NB4 (cell line): Measurements from ENCODE around the gene SPECC1L.

Source experiments
- POLR2A ChIP-seq: IDR thresholded peaks from 2 replicates; pipeline ENCODE4 v1.6.1; 2011; ENCODE audit warnings: mild to moderate bottlenecking; ENCODE audit not compliant: insufficient read length; ENCODE audit errors: extremely low read depth
- TF ChIP-seq, protein P1 (sequence below): IDR thresholded peaks from 2 replicates; pipeline ENCODE4 v1.6.1; 2011; ENCODE audit warnings: low read depth, low read length
- TF ChIP-seq, protein P2 (sequence below): IDR thresholded peaks from one replicate; pipeline ENCODE4 v1.5.1; 2012; ENCODE audit warnings: low read depth, low read length

DNA sequence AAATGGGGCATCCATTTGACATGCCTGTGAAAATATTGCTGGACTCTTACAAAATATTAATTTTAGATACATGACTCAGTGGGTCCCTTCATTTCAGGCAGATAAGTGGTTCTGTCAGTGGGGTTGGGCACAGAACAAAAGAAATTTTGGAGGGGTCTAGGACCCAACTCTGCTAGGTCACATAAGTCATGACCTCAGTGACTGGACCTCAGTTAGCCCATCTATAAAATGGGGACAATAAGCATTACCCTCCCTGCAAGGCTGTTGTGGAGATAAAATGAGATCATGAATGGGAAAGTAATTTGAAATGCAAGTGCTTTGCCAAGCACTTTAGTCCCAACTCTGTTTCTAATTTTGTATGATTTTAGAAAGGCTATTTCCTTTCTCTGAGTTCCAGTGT, 180.5 kb downstream of the SPECC1L start:
- TF ChIP-seq, protein P1, sequence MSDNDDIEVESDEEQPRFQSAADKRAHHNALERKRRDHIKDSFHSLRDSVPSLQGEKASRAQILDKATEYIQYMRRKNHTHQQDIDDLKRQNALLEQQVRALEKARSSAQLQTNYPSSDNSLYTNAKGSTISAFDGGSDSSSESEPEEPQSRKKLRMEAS = no peak
- TF ChIP-seq, protein P2, sequence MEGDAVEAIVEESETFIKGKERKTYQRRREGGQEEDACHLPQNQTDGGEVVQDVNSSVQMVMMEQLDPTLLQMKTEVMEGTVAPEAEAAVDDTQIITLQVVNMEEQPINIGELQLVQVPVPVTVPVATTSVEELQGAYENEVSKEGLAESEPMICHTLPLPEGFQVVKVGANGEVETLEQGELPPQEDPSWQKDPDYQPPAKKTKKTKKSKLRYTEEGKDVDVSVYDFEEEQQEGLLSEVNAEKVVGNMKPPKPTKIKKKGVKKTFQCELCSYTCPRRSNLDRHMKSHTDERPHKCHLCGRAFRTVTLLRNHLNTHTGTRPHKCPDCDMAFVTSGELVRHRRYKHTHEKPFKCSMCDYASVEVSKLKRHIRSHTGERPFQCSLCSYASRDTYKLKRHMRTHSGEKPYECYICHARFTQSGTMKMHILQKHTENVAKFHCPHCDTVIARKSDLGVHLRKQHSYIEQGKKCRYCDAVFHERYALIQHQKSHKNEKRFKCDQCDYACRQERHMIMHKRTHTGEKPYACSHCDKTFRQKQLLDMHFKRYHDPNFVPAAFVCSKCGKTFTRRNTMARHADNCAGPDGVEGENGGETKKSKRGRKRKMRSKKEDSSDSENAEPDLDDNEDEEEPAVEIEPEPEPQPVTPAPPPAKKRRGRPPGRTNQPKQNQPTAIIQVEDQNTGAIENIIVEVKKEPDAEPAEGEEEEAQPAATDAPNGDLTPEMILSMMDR = no peak
- no peak for TF ChIP-seq POLR2A
